Bone marrow (tissue), 2 donors: ENCODE data around the gene ARHGEF12.

ENCODE experiments used
- DNase-seq, 2 donors: peaks; one replicate each; lab custom pipeline; 2025; lab: John Stamatoyannopoulos, UW

The ARHGEF12 gene

GRCh38 chr11:120335908-120336640 is at the start of gene ARHGEF12:
ARHGEF12 (plus strand) TSS chr11:120336413; CDS start chr11:120337244, 831 bp downstream.
- DNase-seq, result peak in 1 of 2 donors; percentile 38

GRCh38 chr11:120288021-120288420 is 48.2 kb upstream of the ARHGEF12 start:
- no peak for DNase-seq

DNA sequence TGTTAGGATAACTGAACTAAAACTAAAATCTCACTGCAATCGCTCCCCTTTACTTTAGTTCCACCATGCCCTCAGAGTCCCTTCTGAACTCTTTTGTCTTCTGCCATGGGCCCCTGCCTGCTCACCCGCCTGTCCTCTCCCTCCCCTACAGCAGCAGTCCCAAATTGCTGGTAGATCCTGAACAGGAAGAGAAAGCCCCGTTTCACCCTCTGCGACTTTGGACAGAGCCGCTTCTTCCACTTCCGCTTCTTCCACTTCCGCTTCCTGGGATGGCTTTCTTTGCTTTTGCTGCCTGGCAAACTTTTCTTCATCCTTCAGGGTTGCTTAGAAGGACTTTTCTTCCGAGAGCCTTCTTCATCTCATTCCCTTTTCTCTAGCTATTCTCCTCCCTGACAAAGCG is 46.8 kb upstream of the ARHGEF12 start:
- DNase-seq, result no peak

DNA sequence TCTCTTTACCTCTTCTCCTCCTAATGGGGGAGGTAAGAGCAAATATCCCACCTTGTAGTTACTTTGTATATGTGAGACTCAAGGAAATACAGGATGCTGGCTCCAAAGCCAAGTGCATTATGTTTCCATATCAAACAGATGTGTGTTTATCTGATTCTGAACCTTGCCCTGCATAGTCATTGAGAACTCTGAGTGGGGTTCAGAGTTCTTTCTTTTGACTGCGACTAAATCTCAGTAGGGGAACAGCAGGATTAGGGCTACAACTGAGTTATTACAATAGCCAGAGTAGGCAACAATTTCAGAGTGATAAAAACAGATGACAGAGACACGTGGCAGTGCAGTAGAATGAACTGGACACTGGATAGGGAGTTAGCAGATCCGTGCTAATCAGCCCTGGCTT is 45.3 kb upstream of the ARHGEF12 start:
- DNase-seq, result no peak

GRCh38 chr11:120293038-120293800 is 43.0 kb upstream of the ARHGEF12 start:
- no peak for DNase-seq

GRCh38 chr11:120294096-120294495 is 42.1 kb upstream of the ARHGEF12 start:
- DNase-seq, result no peak

DNA sequence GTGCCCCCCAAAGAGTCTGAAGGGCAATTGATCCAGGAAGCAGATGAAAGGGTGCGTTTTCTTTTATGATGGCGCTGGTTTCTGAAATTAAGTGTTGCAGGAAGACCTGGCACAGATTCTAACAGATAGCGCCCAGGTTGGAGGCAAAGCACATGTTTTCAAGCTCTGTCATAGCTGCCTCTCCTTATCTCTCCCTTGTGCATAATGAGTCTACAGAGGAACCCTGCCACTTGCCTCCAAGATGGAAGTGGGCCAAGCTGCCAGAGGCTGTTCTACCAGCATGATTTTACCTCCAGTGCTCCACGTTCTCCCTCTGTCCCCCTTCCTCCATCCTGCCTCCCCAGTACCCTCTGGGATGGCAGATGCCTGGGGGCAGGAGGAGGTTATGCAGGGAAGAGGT is 41.1 kb upstream of the ARHGEF12 start:
- no peak for DNase-seq

GRCh38 chr11:120296554-120296953 is 39.7 kb upstream of the ARHGEF12 start:
- DNase-seq, result no peak

- DNase-seq, result no peak
Observed at GRCh38 chr11:120298461-120298860, 37.8 kb upstream of the ARHGEF12 start.

DNA sequence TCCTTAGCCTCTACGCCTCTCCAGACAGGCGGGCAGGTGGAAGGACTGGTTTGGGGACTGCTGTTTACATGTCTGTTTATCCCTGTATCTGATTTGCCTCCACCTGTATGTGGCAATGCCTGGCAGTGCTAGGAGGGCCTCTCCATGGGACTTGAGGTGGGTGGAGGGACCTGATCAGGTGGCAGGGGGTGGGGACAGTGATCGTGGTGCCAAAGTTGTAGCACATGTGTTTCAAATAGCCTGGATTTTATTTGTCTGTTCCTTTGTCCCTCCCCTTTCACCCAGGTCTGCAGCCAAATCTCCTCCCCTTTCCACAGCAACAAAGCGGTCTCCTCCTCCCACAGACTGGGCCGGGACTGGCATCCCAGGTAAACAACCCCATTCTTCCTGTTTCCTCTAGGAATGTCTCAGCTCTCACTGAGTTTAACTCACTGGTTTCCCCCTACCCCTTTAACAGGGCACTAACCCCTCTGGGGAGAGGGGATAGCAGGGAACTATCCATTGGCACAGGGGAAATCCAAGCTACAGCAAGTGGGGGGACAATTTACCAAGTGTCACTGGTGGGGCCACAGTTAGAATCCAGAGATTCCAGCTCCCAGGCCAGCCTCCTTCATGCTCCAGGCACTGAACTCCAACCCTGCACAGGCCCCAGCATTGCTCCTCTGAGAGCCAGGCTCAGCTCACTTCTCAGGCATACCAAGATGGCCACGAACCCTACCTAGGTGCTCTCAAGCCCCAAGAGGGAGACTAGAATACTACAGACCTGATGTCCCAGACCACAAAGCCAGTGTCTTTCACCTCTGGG is 34.0 kb upstream of the ARHGEF12 start:
- no peak for DNase-seq

- DNase-seq, result peak in 1 of 2 donors; percentile 57
Observed at GRCh38 chr11:120303004-120303637, 33.1 kb upstream of the ARHGEF12 start.

- no peak for DNase-seq
Observed at GRCh38 chr11:120304526-120304925, 31.7 kb upstream of the ARHGEF12 start.

GRCh38 chr11:120305286-120305685 is 30.9 kb upstream of the ARHGEF12 start:
- no peak for DNase-seq

DNA sequence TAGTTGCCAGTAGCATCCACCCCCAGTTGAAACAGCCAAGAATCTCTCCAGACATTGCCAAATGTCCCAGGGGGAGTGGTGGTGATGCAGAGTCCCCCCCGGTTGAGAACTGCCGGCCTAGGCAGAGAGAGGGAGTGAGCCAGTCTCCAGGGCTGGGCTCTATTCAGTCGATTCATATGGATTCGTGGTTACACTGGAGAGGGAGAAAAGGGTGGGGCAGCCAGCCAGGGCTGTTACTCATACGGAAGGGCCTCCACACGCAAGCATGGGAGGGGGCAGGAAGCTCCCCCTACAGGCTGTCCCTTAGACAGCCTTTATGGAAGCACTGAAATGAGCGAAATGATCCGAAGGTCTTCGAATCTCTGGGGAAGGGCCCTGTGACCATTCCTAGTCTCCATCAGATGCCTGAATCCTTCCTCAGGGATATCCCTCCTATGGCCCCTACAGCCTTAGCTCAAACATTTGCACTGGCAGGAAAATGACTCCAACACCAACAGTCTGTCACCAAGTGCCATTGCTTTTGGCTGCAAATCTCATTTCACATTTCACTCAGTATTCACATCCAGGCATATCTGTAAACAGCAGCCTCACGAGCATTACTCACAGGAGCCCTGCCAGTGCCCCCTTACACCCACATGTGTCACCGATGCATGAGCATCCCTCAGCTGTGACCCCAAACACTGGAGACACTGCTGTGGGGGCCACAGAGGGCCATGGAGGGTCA is 29.5 kb upstream of the ARHGEF12 start:
- no peak for DNase-seq

GRCh38 chr11:120307476-120307875 is 28.7 kb upstream of the ARHGEF12 start:
- DNase-seq, result no peak

DNA sequence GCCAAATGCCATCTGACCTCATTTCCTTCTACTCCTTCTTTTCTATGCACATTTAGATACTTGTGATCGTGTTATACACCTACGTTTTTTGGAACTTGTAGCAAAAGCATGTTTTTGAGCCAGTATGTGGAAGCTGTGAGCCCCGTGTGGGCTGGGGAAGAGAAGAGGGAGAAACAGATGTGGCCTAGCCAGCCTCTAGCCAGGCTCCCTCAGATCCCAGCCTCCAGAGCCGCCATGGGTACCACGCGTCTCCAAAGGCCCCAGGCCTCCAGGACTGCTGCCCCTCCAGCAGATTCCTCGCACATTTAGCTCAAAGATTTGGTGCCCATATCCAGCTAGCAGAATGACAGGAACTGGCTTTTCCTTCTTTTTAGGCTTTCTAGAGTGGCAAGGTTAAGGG is 28.1 kb upstream of the ARHGEF12 start:
- no peak for DNase-seq

DNA sequence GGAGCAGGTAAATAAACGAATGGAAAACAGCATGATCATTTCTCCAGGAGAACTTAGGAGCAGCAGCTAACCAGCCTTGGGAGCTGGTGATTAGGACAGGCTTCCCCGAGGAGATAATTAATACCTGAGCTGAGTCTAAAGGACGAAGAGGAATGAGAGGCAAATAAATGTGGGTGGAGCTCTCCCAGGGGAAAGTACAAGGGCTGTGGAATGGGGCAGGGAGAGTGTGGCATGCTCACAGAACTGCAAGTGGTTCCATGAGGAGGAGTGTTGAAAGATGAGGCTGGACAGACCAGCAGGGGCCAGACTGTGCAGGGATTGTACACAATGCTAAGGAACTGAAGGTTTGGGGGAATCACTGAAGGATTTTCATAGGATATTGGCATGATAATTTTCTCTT is 25.3 kb upstream of the ARHGEF12 start:
- no peak for DNase-seq

DNA sequence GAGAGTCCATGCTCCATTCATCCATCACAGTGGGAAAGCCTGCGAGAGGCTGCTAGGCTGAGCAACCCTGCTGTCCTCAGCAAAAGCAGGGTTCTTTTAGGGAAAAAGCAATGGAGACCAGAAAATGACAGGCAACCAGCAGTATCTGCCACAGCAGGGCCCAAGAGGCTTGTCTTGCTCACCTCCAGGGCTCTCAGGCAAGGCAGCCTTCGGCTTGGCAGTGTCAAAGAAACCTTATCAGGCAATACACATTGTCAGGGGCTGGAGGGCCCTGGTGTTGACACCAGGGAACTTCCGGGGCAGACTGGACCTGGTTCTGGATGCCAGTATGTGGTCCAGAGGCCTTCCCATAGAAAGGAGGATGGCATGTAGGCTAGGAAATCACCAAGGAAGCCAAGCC is 21.4 kb upstream of the ARHGEF12 start:
- no peak for DNase-seq

DNA sequence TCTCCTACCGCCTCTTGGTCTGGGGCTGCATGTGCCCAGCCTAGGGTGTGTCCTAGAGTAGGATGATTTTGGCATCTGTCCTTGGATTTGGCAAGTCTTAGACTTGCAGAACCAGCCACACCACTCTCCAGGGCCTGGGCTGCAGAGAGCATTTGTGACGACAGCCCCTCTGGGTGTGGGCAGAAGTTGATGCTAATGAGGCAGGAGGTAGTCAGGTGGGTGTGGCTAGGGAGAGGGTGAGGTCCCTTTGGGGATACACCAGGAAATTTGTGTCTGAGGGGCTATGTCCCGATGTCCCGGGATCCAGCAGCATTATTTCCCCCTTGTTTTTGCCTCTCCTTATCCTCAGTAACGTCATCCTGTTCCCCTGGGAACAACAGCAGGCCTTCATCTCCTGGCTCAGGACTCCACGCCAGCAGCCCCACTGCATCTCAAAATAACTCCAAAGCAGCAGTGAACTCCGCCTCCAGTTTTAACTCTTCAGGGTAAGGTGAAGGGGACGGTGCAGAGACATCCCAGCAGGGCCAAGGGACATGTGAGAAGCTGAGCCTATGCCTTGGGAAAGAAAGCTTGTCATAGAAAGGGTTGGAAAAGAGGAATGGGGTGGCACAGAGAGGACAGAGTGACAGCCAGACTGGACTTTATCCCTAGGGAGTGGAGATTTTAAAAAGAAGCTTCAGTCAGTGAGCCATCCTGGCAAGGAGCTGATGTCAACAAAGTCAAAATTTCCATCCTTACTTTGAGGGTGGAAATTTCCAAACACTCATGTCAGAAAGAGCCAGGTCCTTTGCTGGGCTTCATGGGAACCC is 19.1 kb upstream of the ARHGEF12 start:
- DNase-seq, result no peak

DNA sequence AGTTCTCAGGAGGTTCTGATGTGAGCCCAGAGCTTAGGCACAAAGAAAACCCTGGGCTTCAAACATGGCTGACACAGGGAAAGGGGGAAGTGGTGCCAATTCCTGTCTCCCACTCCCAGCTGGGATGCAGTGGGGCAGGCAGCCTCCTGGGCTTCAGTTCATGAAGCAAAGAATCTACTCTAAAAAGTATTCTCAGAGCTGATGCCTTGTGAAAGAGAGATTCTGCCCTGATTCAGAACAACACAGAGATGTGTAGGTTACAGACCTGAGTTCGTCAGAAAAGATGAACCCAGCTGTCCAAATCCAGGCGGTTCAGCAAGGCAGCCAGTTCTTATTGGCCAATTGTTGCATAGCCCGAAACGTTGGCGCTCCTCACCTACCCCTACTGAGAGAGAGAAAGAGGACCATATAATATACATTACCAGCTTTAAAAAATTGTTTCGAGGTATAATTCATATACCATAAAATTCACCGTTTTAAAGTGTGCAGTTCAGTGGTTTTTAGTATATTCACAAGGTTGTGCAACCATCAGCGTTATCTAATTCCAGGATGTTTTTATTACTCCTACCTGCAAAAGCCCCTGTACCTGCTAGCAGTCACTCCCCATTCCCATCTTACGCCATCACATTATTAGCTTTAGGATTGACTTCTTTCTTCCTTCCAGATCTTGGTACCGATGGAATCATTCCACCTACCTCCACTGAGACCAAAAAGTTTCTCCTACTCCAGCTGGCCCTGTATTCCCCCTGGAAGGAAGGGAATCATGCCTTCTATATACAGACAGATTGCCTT is 18.3 kb upstream of the ARHGEF12 start:
- no peak for DNase-seq
